Gastroesophageal sphincter (tissue), 3 donors: ENCODE measurements around the gene EFNA4.

Experiments used
- CTCF ChIP-seq, 4 experiments: fragments of 200-600 bp in 2 of 4; fragments of 450-650 bp in 2 of 4; sonication (generic) in 1 of 4; IDR thresholded peaks; one replicate each; pipeline ENCODE4 v1.5.1; 2017 to 2019; ENCODE audit warnings: antibody characterized with exemption in 4 of 4, mild to moderate bottlenecking in 2 of 4, moderate library complexity in 2 of 4
- POLR2A ChIP-seq, 2 donors: fragments of 450-650 bp; IDR thresholded peaks; one replicate each; pipeline ENCODE4 v1.6.1; 2017; ENCODE audit warnings: antibody characterized with exemption in 2 of 2, mild to moderate bottlenecking in 2 of 2, moderate library complexity in 1 of 2
- POLR2AphosphoS5 ChIP-seq: sonication (generic); formaldehyde crosslinking; IDR thresholded peaks from one replicate; pipeline ENCODE4 v1.6.1; 2017; ENCODE audit warnings: antibody characterized with exemption

- TF ChIP-seq POLR2AphosphoS5 (no peak), POLR2A (IDR thresholded peaks at IDR 0.05) (no peak), CTCF (IDR thresholded peaks at IDR 0.05) (no peak)
These were observed 27.6 kb upstream of the EFNA4 start for GRCh38 chr1:155035936-155036335.
